Activated naive CD4-positive, alpha-beta T cell treated with anti-CD3 and anti-CD28 coated beads, Interleukin-2, amount 50 U/mL, for 16 hours (primary cell): ENCODE results near the gene CXCL11.
"Not testable (repeated sequence)": the region's sequence is repeated elsewhere in the genome, so short reads cannot be mapped to it uniquely, and the experiment has no call there.

Experiments used
- DNase-seq: peaks from one replicate; pipeline ENCODE4 v3.0.0-alpha.2; 2020

The CXCL11 gene

DNA sequence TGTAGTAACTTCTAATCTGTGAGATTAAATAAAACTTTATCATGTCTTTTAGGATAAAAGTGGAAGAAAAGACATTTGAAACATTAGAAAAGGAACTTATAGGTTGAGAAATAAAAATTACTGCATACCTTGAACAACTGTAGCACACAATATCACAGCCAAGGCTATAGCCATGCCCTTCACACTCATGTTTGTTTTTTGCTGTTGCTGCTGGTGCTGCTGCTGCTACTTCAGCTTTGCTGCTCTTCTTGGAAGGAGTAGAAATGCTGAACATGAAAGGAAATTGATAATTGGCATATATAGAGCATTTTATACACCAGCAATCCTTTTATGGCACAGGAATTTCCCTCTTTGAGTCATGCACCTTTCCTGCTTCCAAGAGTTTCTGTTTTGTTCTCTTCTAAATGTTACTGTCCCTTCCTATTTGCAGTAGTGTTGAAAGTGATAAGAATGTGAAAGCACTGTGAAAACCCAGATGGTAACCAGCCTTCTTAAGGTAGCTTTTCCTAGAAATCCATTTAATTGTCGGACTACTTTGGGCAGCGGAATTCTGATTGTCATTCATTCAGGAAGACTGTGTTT lies at the start of gene CXCL11:
TSS of gene CXCL11 (minus strand) at position 272 of the 582 bp plus-strand sequence. CDS start at position 189, 83 bp downstream.
- DNase-seq: no peak

DNA sequence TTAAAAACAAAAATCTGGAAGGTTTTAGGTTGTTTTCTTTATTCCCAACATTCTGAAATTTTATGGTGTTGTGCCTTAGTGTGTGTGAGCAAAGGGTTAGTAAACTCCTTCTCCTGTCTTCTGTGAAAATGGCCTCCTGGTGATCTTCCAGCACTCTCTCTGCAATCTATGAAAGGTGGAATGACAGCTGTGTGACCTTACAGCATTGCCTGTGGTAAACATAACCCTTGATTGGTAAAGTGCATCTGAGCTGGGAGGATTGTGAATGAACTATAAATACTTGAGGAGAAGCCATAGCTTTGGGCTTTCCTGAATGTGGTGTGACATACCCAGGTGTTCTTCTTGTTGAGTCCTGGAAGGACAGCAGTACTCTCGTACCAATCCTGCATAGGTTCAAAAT lies 48.7 kb upstream of the CXCL11 start:
- DNase-seq: no peak

DNA sequence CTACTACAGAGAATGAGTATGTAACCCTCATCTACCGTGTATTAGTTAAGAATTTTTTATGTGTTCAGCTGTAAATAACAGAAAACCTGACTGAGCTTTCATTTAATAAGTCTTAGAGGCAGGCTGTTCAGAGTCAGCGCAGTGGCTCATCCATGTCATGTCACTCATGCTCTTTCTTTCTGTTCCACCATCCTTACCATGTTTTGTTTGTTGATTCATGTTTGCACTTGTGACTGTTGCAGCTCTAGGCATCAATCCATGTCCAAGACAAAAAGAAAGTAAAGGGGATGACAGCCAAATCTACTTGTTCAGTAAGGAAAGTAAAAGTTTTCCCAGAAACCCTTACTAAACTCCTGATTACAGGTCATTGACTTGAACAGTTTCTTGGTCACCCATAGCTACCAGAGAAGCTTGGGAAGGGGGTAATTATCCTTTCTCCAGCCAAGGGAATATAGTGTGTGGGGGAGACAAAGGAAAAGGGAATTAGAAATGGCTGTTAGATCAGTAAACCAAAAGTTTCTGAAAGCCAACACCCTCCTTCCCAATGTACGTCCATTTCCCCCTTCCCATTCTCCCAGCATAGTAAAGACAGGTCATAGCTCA lies 47.6 kb upstream of the CXCL11 start:
- no peak for DNase-seq

DNA sequence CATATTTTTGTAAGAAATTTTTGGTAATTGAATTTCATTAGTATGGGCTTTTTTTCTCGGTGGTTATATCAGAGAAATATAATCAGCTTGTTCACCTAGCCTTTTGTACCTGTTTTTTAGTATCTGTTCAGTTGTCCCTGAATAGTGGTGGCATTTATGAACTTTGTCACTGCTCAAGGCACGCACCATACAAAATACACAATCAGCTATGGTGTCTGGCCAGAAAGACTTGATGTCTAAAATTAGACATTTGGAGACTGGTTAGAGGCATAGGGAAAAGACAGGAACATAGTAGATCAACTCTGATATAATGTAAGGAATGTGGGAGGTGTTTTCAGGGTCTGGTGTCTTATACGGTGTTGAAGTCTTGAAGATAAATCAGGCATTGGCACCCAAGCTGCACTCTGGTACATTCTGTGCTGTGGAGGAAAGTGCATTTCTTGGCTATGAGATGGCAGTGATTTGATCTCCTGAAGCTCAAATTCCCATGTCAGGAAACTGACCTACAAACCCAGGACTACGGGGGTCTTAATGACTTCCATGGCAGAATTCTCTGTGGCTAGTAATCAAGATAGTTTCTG lies 42.3 kb upstream of the CXCL11 start:
- DNase-seq: no peak

DNA sequence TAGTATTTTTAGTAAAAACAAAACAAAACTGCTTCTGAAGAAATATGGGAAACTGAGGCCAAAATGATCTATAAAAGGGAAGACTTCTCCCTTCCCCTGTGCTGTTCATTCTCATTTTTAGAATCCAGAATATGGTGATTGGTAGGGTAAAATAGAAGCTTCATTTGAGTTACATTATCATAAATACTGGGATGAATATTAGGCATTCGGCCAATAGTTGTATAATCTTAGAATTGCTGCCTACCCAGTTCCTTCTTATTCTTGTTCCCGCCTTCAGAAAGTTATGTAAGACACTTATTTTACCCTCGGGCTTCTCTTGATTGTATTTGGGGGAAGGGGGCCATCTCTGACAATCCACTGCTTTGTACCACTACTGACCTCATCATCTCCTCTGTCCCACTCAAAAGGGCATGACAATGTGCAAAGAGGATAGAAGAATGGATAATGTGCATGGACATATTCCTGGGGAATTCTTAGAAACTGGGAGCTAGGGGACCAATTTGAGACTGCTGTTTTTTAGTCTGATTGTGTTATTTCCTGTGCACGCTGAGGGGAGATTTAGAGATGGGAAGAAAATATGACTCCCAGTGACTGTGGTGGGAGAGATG lies 39.2 kb upstream of the CXCL11 start:
- no peak for DNase-seq

DNA sequence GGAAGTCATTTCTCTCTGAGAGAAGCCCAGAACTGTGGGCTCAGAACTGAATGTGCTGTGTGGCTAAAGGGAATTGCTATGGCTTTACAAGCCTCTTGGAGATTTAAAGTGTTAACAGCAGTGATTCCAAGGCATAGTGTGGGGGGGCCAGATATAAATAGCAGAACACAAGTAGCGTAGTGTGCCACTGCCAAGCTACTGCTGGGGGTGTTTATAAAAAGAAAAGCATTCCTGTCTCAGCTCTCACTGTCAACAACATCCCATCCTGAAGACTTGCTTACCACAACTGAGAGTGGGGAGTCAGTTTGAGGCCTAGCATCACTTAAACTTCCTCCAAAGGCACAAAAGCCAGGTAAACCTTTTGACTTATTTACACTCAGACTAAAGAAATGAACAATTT lies 38.6 kb upstream of the CXCL11 start, which contains the start of gene ART3:
TSS of gene ART3 (plus strand) at position 242 of the 400 bp plus-strand sequence. CDS start 1,181 bp downstream, outside the sequence.
- no peak for DNase-seq

DNA sequence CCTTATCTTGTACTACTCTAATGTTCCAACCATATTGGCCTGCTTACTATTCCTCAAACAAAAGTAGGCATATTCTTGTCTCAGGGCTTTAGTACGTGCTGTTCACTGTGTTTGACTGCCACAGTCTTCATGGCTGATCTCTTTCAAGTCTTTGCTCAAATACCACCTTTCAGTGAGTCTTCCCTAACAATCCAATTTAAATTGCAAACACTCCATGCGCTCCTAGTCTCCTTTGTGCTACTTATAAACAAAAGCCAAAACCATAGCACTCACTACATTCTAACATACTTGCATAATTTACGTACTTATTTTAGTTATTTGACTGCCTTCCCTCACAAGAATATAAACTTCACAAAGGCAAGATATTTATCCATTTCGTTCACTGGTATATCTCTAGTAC lies 36.9 kb upstream of the CXCL11 start:
- no peak for DNase-seq

DNA sequence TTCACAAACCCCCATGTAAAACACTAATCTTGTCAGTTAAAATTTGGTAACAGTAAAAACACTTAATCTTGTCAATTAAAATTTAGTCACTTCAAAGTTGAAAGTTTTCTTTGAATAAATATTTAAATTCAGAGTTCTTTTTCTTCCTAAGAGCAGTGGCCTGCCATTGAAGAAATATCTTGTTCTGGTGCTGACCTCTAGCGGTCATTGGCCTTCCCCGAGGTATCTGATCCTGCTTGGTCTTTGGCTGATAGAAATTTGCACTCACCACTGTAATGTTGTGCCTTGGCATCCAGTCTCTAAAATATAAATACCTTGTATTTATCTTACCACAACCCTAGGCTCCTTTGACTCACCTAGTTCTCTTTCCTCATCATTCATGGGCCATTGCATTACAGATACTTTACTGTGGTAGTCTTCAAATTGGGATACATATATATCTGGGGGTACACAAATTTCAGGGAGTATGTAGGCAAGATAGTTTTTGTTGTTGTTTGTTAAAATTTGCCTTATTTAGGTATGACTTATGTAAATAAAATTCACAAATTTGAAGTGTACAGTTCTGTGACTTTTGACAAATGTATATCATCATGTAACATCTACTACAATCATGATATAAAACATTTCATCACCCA lies 31.9 kb upstream of the CXCL11 start:
- peak; percentile 75 for DNase-seq

DNA sequence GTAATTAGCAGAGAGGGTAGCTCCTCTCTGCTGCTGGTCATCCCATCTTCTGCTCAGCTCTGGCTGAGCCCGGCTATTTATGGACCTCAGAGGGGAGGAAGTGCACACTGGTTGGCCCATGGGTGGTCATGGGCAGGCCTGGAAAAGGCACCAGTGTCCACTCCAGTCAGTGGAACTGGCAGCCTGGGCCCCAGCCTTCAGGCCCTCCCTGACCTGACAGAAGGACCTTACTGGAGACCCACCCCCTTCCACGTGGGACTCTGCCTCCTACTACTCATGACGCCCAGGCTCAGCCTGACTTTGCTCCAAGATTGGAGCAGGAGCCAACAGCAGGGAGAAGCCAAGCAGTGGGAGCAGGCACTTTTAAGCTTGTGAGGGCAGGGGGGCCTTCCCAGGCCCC lies 30.7 kb upstream of the CXCL11 start:
- DNase-seq: no peak

DNA sequence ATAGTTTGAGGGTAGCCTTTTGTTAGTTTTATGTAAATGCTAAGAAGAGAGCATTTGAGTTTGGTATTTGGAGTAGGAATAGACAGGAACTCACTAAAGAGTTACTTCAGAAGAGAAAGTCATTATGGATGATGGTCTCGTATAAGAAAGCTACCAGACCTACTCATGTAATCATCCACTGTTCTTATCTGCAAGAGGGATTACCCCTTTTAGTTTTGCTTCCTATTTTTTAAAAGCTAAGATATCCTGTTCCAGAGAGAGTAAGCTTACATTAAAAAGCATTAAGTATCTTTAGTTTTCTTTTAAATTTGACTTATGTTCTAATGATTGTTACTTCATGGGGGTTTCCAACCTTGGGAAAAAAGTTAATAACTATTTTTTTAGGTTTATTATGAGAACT lies 26.1 kb upstream of the CXCL11 start:
- DNase-seq: no peak

DNA sequence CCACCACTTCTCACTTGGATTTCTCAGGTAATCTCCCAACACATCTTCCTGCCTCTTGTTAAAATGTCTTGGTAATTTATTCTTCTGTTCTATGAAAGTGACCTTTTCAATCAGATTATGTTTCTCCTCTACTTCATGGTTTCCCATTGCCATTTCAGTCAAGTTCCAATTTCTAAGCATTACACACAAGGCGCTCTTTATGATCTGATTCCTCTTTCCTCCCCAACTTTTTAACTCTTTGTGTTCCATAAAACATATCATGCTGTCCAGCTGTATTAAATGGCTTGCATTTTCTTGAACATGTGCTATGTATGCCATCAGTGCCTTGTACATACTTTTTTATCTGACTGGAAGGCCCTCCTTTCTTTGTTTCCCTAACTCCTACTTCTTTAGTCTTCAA lies 25.6 kb upstream of the CXCL11 start:
- no peak for DNase-seq

DNA sequence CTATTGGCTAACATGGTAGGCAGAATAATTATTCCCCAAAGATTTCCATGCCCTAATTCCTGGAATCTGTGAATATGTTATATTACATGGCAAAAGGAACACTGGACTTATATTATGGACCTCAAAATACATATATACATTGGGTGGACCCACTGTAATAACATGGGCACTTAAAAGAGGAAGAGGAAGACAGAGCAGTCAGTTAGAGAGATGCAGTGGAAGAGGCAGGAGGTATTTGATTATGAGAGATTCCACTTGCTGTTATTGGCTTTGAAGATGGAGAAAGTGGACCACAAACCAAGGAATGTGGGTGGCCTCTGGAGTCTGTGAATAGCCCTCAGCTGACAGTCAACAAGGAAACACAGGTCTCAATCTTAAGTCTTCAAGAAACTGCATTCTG lies 24.6 kb upstream of the CXCL11 start:
- DNase-seq: no peak

DNA sequence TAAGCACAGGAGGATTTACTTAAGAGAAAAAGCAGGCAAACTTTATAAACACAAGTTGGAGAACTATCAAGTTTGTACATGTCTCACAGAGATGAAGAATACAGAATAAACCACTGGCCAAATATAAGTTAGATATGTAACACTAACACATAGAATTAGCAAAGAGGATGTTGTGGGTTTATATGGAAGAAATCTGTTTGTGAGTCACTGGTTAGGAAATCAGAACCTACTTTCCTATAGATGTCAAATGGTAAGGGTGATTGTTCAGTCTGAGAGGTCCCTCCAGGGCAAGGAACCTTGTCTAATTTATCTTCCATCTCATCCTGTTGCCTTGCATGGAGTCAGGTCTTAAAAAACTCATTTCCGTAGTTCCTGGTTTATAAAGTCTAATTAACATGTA lies 23.9 kb upstream of the CXCL11 start:
- DNase-seq: no peak

DNA sequence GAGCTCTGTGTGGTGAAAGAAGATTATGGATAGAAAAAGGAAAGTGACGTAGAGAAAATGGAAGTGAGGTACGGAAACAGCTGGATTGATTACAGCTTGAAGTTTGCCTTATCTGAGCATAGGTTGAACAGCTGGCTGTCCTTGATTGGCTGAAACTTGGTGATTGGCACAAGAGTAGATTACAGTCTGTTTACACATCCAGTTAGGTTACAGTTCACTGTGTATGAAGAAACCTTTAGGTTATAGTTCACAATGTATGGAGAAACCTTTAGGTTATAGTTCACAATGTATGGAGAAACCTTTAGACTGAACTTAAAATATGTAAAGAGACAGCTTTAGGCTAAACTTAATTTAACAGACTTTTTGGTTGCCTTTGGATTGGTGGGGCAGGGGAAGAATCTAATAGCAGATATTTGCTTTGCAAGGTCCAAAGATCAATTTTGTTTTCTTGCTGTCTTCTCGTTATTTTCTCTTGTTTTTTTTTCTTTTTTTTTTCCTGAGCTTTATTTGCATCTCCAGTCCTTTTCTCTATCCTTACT lies 23.1 kb upstream of the CXCL11 start:
- DNase-seq: no peak

DNA sequence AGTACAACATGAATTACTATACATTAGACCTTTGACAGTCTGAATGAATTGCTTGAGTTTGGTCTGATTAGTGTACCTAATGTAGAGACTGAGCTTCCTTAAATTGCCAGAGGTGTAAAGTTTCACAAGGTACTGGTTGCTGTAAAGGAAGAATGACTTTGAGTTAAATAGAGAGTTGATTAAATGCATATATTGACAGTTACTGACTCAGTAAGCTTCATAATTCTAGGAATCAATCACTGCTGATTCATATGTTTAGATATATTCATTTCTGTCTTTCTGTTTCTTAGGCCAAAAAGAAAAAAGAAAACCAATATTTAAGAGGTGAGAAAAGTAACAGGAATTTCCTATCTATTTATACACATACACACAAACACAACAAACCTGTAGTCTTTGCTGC lies 22.4 kb upstream of the CXCL11 start:
- DNase-seq: no peak

DNA sequence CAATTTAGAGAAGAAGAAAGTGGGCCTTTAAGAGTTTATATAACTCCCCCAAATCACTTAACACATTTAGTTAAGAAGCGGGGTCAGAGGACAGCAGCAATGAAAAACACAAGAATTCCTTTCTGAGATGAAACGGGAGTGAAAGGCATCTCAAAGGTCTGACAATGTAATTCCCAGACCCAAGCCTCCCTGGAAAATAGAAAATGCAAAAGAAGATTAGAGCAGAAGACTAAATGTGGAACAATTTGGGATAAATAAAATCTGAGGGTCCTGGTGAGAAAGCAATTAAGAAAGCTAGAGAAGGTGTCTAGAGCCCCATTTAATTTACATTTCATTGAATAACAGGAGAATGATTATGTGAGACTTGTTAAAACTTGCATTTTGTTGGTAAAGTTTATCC lies 19.6 kb upstream of the CXCL11 start:
- DNase-seq: no peak

DNA sequence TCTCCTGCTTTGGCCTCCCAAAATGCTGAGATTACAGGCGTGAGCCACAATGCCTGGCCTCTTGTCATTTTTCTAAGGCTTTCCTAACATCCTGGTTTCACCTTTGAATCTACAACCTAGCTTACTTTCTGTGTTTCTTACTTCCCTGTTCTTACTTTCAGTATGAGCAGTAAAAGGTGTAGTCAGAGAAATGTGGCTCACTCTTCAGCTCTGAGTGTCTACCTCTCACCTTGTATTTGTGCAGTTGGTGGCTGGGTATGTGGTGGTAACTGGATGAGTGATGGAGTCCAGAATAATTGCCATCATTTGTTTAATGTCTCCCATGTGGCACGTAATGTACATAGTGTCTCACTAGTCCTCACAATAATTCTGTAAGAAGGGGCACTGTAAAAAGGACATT lies 19.1 kb upstream of the CXCL11 start:
- no peak for DNase-seq

DNA sequence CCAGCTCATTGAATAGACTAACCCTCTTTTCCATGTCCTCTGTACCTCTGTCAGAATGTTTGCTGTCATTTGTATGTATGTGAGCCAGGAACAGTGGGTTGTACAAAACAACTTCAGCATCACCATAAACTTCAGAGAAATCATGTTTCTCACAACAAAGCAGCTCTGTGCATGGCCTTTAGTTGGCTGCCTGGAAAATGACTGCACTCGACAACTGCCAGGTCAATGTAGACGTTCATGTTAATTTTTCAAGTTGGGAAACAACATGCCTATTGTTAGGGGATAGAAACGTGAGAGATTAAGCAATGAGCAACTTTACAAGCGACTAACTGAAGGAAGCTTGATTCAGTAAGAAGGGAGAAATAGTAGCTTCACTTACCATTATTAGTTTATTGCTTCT lies 17.9 kb upstream of the CXCL11 start:
- DNase-seq: no peak

DNA sequence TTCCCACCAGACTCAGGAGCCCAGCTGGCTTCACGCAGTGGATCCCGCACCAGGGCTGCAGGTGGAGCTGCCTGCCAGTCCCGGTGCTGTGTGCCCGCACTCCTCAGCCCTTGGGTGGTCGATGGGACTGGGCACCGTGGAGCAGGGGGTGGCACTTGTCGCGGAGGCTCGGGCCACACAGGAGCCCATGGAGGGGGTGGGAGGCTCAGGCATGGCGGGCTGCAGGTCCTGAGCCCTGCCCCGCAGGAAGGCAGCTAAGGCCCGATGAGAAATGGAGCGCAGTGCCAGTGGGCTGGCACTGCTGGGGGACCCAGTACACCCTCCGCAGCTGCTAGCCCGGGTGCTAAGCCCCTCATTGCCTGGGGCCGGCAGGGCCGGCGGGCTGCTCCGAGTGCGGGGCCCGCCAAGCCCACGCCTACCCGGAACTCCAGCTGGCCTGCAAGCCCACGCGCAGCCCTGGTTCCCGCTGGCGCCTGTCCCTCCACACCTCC lies 14.7 kb upstream of the CXCL11 start:
- DNase-seq: not testable (repeated sequence)

DNA sequence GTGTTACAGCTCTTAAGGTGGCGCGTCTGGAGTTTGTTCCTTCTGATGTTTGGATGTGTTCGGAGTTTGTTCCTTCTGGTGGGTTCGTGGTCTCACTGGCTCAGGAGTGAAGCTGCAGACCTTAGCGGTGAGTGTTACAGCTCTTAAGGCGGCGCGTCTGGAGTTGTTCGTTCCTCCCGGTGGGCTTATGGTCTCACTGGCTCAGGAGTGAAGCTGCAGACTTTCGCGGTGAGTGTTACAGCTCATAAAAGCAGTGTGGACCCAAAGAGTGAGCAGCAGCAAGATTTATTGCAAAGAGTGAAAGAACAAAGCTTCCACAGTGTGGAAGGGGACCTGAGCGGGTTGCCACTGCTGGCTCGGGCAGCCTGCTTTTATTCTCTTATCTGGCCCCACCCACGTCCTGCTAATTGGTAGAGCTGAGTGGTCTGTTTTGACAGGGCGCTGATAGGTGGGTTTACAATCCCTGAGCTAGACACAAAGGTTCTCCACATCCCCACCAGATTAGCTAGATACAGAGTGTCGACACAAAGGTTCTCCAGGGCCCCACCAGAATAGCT lies 14.1 kb upstream of the CXCL11 start:
- DNase-seq: not testable (repeated sequence)

DNA sequence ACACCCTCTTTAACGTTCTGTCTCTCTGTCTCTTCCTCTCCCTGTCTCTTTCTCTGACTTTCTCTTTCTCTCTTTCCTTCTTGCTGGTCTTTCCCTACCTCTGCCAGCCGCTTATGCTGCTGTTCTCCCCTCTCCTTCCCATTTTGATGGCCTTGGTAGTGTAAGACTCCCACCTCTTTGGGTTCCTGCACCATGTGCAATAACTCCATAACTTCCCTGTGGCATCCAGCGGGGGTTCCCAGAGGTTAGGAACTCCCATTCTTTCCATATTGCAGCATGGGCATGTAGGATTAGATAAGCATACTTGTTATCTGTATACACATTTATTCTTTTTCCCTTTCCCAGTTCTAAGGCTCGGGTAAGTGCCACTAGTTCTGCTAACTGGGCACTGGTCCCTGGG lies 8.8 kb upstream of the CXCL11 start:
- not testable (repeated sequence) for DNase-seq

DNA sequence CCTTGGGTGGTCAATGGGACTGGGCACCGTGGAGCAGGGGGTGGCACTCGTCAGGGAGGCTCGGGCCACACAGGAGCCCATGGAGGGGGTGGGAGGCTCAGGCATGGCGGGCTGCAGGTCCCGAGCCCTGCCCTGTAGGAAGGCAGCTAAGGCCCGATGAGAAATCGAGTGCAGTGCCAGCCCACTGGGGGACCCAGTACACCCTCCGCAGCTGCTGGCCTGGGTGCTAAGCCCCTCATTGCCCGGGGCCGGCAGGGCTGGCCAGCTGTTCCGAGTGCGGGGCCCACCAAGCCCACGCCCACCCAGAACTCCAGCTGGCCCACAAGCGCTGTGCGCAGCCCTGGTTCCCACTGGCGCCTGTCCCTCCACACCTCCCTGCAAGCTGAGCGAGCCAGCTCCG lies 7.4 kb upstream of the CXCL11 start:
- DNase-seq: not testable (repeated sequence)
